ENCODE data around the gene CZIB. TPM values are rescaled to one million over a fixed set of nuclear protein-coding genes. Genes with fewer than 3 reads are reported as not detected.

CZIB gene
- 86.8 and 87.1 TPM in 2 replicates for total RNA-seq (2014; rRNA removed; shearing (Covaris generic))

GRCh38 chr1:53220171-53220961 is at the start of gene CZIB:
TSS of gene CZIB (minus strand) at chr1:53220634. CDS start at chr1:53220575, 59 bp downstream.
- peak; percentile 93 for DNase-seq (ENCODE audit: low spot score)

- no peak for DNase-seq (ENCODE audit: low spot score)
These were observed 49.7 kb upstream of the CZIB start for GRCh38 chr1:53270107-53270506.

- DNase-seq (ENCODE audit: low spot score): no peak
These were observed 47.3 kb upstream of the CZIB start for GRCh38 chr1:53267761-53268160.

GRCh38 chr1:53266038-53266437 is 45.6 kb upstream of the CZIB start:
- no peak for DNase-seq (ENCODE audit: low spot score)

- DNase-seq (ENCODE audit: low spot score): no peak
These were observed 45.1 kb upstream of the CZIB start for GRCh38 chr1:53265581-53265980.

GRCh38 chr1:53264048-53264447 is 43.6 kb upstream of the CZIB start:
- DNase-seq (ENCODE audit: low spot score): no peak

- DNase-seq (ENCODE audit: low spot score): no peak
These were observed 41.6 kb upstream of the CZIB start for GRCh38 chr1:53262000-53262399.

GRCh38 chr1:53260631-53261247 is 40.3 kb upstream of the CZIB start:
- DNase-seq (ENCODE audit: low spot score): no peak

GRCh38 chr1:53259932-53260331 is 39.5 kb upstream of the CZIB start:
- DNase-seq (ENCODE audit: low spot score): no peak

- DNase-seq (ENCODE audit: low spot score): no peak
These were observed 37.8 kb upstream of the CZIB start for GRCh38 chr1:53258216-53258615.

- DNase-seq (ENCODE audit: low spot score): no peak
These were observed 37.1 kb upstream of the CZIB start for GRCh38 chr1:53257454-53258081.

GRCh38 chr1:53256511-53257453 is 36.3 kb upstream of the CZIB start:
- DNase-seq (ENCODE audit: low spot score): no peak

- no peak for DNase-seq (ENCODE audit: low spot score)
These were observed 34.6 kb upstream of the CZIB start for GRCh38 chr1:53255031-53255430.

- no peak for DNase-seq (ENCODE audit: low spot score)
These were observed 33.7 kb upstream of the CZIB start for GRCh38 chr1:53254011-53254640.

- no peak for DNase-seq (ENCODE audit: low spot score)
These were observed 29.9 kb upstream of the CZIB start for GRCh38 chr1:53250325-53250724.

- DNase-seq (ENCODE audit: low spot score): no peak
These were observed 29.3 kb upstream of the CZIB start for GRCh38 chr1:53249706-53250105.

- DNase-seq (ENCODE audit: low spot score): no peak
These were observed 26.1 kb upstream of the CZIB start for GRCh38 chr1:53246261-53247134.

- DNase-seq (ENCODE audit: low spot score): no peak
These were observed 23.7 kb upstream of the CZIB start for GRCh38 chr1:53244141-53244540.

- DNase-seq (ENCODE audit: low spot score): no peak
These were observed 21.9 kb upstream of the CZIB start for GRCh38 chr1:53242381-53242780.

- no peak for DNase-seq (ENCODE audit: low spot score)
These were observed 21.4 kb upstream of the CZIB start for GRCh38 chr1:53241828-53242227.

Data from H4 (cell line).